ENCODE results near the gene FABP3. TPM values are rescaled to one million over a fixed set of nuclear protein-coding genes. Genes with fewer than 3 reads are reported as not detected.

Gene FABP3
- total and polyA plus RNA-seq, 4 experiments from 2014 or later, result 1.2 TPM; not detected in 3

DNA sequence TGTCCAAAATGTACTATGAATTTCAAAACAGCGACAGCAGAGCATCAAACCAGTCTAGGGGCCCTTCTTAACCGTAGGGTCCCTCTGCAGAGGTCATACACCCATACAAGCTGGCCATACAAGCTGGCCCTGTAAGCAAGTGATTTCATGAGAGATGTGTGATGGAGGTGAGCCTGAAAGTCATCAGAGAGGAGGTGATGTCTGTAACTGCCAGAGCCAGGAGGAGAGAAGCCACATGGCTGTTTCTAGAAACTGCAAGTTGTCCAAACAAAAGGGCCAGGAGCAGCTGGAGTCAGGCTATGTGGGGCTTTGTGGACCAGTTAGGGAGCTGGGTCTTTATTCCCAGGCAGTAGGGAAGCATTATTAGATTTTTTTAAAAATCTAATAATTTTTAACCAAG is 25.4 kb upstream of the FABP3 start:
- Mint-ChIP-seq H3K4me1 (peaks cover 4 to 15% (median 10%) of the 10 kb centered on the region in 4 donors), H3K36me3 (no peaks in the 10 kb centered on the region), H3K27ac (no peak overlapping the region), H3K27me3 (peaks cover 2 to 6% of the 10 kb centered on the region in 2 donors), H3K9me3 (no peaks in the 10 kb centered on the region), H3K4me3 (no peak overlapping the region)
- H3K4me1 ChIP-seq (ENCODE audit: insufficient read depth, low read length), result peaks cover 10% of the 10 kb centered on the region
- intact Hi-C loops (cut with micrococcal nuclease), result no loop called here
- no peak for DNase-seq
- H3K4me3 ChIP-seq (ENCODE audit: low read length in 2 of 2), result no peak overlapping the region
- no peaks in the 10 kb centered on the region for H3K9me3 ChIP-seq (ENCODE audit: control insufficient read depth in 1 of 2, low read length in 2 of 2)
- no peak overlapping the region for H3K27ac ChIP-seq (ENCODE audit: low read depth, low read length)
- CTCF ChIA-PET (ENCODE audit: partially characterized antibody), result interaction anchor here (1.5 kb wide), 1 partner anchor 151 kb away, joined by 3 read pairs; no protein-coding TSS in a partner anchor
- H3K36me3 ChIP-seq (ENCODE audit: insufficient read depth, low read length), result no peaks in the 10 kb centered on the region
- POLR2A ChIA-PET (ENCODE audit: partially characterized antibody), result no interaction called here
- H3K27me3 ChIP-seq (ENCODE audit: insufficient read depth, low read length), result no peaks in the 10 kb centered on the region

DNA sequence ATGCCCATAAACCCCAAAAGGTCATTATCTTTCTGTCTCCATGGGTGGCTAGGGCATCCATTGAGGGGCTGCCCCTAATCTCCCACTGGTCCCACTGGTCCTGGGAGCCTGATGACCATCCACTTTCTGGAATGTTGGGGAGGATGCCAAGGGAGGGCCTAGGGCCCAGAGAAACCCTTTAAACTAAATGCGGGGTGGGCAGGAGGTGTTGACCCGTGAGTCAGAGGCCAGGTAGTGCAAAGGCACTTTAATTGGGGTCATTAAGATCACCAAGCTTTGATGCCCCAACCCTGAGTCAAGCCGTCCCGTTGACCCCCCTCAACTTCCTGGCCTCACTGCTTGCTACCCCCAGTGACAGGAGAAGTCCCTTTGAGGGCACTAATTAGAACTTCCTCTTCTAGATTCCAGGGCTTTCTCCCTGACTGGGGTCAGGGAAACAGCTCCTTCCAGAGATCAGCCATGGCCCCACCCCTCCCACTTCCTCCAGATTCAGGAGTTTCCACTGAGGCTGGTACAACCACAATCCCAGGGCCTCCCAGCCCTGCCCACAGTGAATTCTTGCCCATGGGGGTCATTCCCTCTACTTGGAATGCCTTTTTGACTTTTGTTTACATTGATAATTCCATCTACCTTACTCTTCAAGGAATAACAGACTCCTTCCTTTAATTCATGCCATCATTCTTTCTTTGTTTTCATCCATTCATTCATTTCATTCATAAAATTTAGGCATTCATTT is 24.7 kb upstream of the FABP3 start:
- Mint-ChIP-seq H3K36me3 (no peaks in the 10 kb centered on the region), H3K27ac (no peak overlapping the region), H3K4me3 (no peak overlapping the region), H3K9me3 (no peaks in the 10 kb centered on the region), H3K27me3 (peaks cover 2 to 8% of the 10 kb centered on the region in 2 donors), H3K4me1 (peaks cover 4 to 15% (median 10%) of the 10 kb centered on the region in 4 donors)
- CTCF ChIA-PET (ENCODE audit: partially characterized antibody), result interaction anchor here (1.3 to 1.8 kb wide), 2 partner anchors 24 to 150 kb away, joined by 3 to 4 read pairs; partner anchors contain the start of gene FABP3
- Histone ChIP-seq H3K27ac (ENCODE audit: low read depth, low read length) (no peak overlapping the region), H3K9me3 (ENCODE audit: control insufficient read depth in 1 of 2, low read length in 2 of 2) (no peaks in the 10 kb centered on the region), H3K4me1 (ENCODE audit: insufficient read depth, low read length) (peaks cover 10% of the 10 kb centered on the region), H3K36me3 (ENCODE audit: insufficient read depth, low read length) (no peaks in the 10 kb centered on the region), H3K4me3 (ENCODE audit: low read length in 2 of 2) (no peak overlapping the region), H3K27me3 (ENCODE audit: insufficient read depth, low read length) (no peaks in the 10 kb centered on the region)
- intact Hi-C loops (cut with micrococcal nuclease), result no loop called here
- POLR2A ChIA-PET (ENCODE audit: partially characterized antibody), result no interaction called here
- no peak for DNase-seq

DNA sequence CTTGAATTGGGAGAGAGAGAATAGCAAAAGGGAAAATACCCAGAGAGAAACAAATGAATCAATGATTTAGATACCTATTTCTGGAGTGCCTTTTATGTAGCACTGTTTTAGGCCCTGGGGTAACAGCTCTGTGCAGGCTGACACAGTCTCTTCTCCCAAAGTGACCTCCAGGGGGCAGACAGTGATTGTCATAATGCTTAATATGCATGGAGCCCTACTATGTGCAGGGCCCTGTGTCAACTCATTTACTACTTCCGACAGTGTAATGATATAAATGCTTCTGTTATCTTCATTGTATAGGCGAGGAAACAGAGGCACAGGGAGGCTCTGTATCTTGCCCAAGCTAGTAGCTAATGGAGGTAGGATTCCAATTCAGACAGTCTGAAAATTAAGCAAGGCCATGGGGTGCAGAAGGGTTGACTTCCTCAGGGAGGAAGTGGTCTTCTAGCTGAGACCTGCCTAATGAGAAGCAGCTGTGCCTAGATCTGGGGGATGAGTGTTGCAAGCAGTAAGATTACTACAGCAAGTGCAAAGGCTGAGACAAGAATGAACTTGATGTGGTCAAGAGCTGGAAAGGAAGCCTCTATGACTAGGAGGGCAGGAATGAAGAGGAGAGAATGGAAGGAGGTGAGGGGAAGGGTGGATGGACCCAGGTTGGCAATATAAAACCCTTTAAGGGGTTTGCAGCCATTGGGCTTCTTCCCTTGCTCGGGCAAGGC is 23.9 kb upstream of the FABP3 start:
- H3K4me1 ChIP-seq (ENCODE audit: insufficient read depth, low read length), result peaks cover 10% of the 10 kb centered on the region
- H3K4me3 ChIP-seq (ENCODE audit: low read length in 2 of 2), result no peak overlapping the region
- H3K36me3 ChIP-seq (ENCODE audit: insufficient read depth, low read length), result no peaks in the 10 kb centered on the region
- H3K9me3 Mint-ChIP-seq, result no peaks in the 10 kb centered on the region
- H3K4me3 Mint-ChIP-seq, result peak overlapping the region in 3 of 8 donors; percentile 1 to 63 (median 17)
- no peaks in the 10 kb centered on the region for H3K9me3 ChIP-seq (ENCODE audit: control insufficient read depth in 1 of 2, low read length in 2 of 2)
- peaks cover 4 to 15% (median 10%) of the 10 kb centered on the region in 4 donors for H3K4me1 Mint-ChIP-seq
- intact Hi-C loops (cut with micrococcal nuclease), result no loop called here
- H3K27ac Mint-ChIP-seq, result peak overlapping the region in 1 of 7 donors; percentile 18
- CTCF ChIA-PET (ENCODE audit: partially characterized antibody), result interaction anchor here (1.1 to 4.3 kb wide), 4 partner anchors 23 to 152 kb away, joined by 3 to 60 read pairs (median 4); partner anchors contain the start of gene FABP3
- DNase-seq, result no peak
- H3K27me3 Mint-ChIP-seq, result peaks cover 2 to 8% of the 10 kb centered on the region in 2 donors
- H3K27me3 ChIP-seq (ENCODE audit: insufficient read depth, low read length), result no peaks in the 10 kb centered on the region
- POLR2A ChIA-PET (ENCODE audit: partially characterized antibody), result no interaction called here
- no peaks in the 10 kb centered on the region for H3K36me3 Mint-ChIP-seq
- no peak overlapping the region for H3K27ac ChIP-seq (ENCODE audit: low read depth, low read length)

DNA sequence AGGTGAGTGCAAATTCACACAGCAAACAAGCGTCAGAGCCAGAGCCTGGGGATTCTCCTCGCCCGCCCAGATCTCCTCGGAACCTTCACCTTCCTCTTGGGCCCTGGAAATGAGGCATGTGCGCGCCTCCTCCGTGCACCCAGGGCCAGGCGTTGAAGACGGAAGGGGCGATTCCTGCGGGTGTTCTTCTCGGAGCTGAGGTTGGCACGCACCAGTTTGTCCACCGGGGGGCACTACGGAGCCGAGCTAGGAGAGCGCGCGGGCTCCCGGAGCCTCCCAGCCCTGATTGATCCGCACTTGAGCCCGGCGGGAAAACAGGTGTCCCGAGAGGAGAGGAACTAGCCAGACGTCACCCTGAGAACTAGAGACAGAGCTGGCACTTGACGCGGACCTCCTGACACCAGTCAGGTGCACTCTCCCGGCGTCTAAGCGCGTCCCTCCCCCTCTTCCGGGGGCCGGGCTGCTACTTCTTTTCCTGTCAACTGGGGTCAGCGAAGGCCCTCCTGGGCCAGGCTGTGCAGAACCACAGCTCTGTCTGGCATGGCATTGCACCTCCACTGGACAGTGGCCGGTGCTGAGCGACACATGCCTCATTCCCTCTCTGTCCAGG is 21.8 kb upstream of the FABP3 start:
- H3K9me3 Mint-ChIP-seq, result no peaks in the 10 kb centered on the region
- Histone ChIP-seq H3K4me3 (ENCODE audit: low read length in 2 of 2) (peak overlapping the region; percentile 47 to 62), H3K27ac (ENCODE audit: low read depth, low read length) (no peak overlapping the region), H3K27me3 (ENCODE audit: insufficient read depth, low read length) (no peaks in the 10 kb centered on the region), H3K9me3 (ENCODE audit: control insufficient read depth in 1 of 2, low read length in 2 of 2) (no peaks in the 10 kb centered on the region), H3K36me3 (ENCODE audit: insufficient read depth, low read length) (no peaks in the 10 kb centered on the region), H3K4me1 (ENCODE audit: insufficient read depth, low read length) (peaks cover 10% of the 10 kb centered on the region)
- POLR2A ChIA-PET (ENCODE audit: partially characterized antibody), result interaction anchor here (1.0 kb wide), 1 partner anchor 19 kb away, joined by 4 read pairs; no protein-coding TSS in a partner anchor
- intact Hi-C loops (cut with micrococcal nuclease), result loop anchor here (1.0 kb wide), 2 partner anchors 28 to 395 kb away; no protein-coding TSS in a partner anchor
- peak; percentile 63 to 69 (median 65) for DNase-seq
- H3K27ac Mint-ChIP-seq, result peak overlapping the region in 5 of 7 donors; percentile 22 to 64 (median 50)
- CTCF ChIA-PET (ENCODE audit: partially characterized antibody), result interaction anchor here (0.6 to 4.3 kb wide), 19 partner anchors 11 to 1280 kb away, joined by 3 to 60 read pairs (median 5); partner anchors contain the start of gene FABP3
- no peaks in the 10 kb centered on the region for H3K36me3 Mint-ChIP-seq
- H3K4me1 Mint-ChIP-seq, result peaks cover 4 to 15% (median 10%) of the 10 kb centered on the region in 4 donors
- H3K27me3 Mint-ChIP-seq, result peaks cover 0 to 7% of the 10 kb centered on the region in 2 donors
- peak overlapping the region; percentile 81 to 90 (median 85) for H3K4me3 Mint-ChIP-seq

DNA sequence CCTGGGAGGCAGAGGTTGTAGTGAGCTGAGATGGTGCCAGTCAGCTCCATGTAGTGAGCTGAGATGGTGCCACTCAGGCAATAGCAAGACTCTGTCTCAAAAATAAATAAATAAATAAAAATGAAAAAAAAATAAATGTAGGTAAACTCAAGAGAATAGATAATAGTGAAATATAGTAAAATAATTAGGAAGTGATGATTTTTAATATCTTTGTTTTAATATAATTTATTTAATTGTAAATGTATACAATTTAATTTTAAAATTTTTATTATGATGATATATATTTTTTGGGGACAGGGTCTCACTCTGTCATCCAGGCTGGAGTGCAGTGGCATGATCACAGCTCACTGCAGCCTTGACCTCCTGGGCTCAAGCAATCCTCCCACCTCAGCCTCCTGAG is 20.6 kb upstream of the FABP3 start:
- H3K4me1 ChIP-seq (ENCODE audit: insufficient read depth, low read length), result peaks cover 10% of the 10 kb centered on the region
- POLR2A ChIA-PET (ENCODE audit: partially characterized antibody), result no interaction called here
- no peak overlapping the region for H3K27ac Mint-ChIP-seq
- CTCF ChIA-PET (ENCODE audit: partially characterized antibody), result interaction anchor here (1.5 to 4.3 kb wide), 7 partner anchors 16 to 395 kb away, joined by 3 to 60 read pairs (median 8); no protein-coding TSS in a partner anchor
- no peaks in the 10 kb centered on the region for H3K27me3 ChIP-seq (ENCODE audit: insufficient read depth, low read length)
- H3K9me3 ChIP-seq (ENCODE audit: control insufficient read depth in 1 of 2, low read length in 2 of 2), result no peaks in the 10 kb centered on the region
- no peak overlapping the region for H3K4me3 ChIP-seq (ENCODE audit: low read length in 2 of 2)
- H3K9me3 Mint-ChIP-seq, result no peaks in the 10 kb centered on the region
- H3K36me3 Mint-ChIP-seq, result no peaks in the 10 kb centered on the region
- H3K4me1 Mint-ChIP-seq, result peaks cover 4 to 15% (median 10%) of the 10 kb centered on the region in 4 donors
- H3K27me3 Mint-ChIP-seq, result peaks cover 0 to 6% of the 10 kb centered on the region in 2 donors
- no peak for DNase-seq
- H3K4me3 Mint-ChIP-seq, result no peak overlapping the region
- intact Hi-C loops (cut with micrococcal nuclease), result no loop called here
- no peak overlapping the region for H3K27ac ChIP-seq (ENCODE audit: low read depth, low read length)
- no peaks in the 10 kb centered on the region for H3K36me3 ChIP-seq (ENCODE audit: insufficient read depth, low read length)

DNA sequence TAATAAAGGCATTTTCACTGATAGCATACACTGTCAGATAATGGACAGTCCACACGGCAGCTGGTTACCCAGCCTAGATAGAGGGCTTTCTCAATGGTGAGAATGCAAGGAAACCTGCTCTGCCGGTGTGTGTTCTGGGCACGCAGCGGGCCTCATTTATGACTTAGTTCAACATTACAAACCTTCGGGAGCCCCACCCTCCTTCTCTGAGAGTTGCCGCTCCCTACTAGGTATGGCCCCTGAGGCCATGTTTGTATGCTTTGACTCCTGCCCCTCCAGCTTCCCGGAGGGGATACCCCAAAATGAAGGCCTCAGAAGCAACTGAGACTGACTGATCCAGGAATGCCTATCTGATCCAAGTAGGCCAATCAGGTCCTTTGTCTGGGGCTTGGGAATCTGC is 17.2 kb upstream of the FABP3 start:
- peaks cover 5 to 18% of the 10 kb centered on the region in 2 donors for H3K27me3 Mint-ChIP-seq
- CTCF ChIA-PET (ENCODE audit: partially characterized antibody), result interaction anchor here (1.5 kb wide), 1 partner anchor 33 kb away, joined by 4 read pairs; no protein-coding TSS in a partner anchor
- Histone ChIP-seq H3K4me3 (ENCODE audit: low read length in 2 of 2) (no peak overlapping the region), H3K27ac (ENCODE audit: low read depth, low read length) (no peak overlapping the region), H3K4me1 (ENCODE audit: insufficient read depth, low read length) (peaks cover 9% of the 10 kb centered on the region), H3K36me3 (ENCODE audit: insufficient read depth, low read length) (no peaks in the 10 kb centered on the region), H3K9me3 (ENCODE audit: control insufficient read depth in 1 of 2, low read length in 2 of 2) (no peaks in the 10 kb centered on the region), H3K27me3 (ENCODE audit: insufficient read depth, low read length) (no peaks in the 10 kb centered on the region)
- H3K36me3 Mint-ChIP-seq, result no peaks in the 10 kb centered on the region
- intact Hi-C loops (cut with micrococcal nuclease), result no loop called here
- POLR2A ChIA-PET (ENCODE audit: partially characterized antibody), result no interaction called here
- H3K4me1 Mint-ChIP-seq, result peaks cover 4 to 9% (median 8%) of the 10 kb centered on the region in 4 donors
- H3K4me3 Mint-ChIP-seq, result no peak overlapping the region
- H3K27ac Mint-ChIP-seq, result no peak overlapping the region
- H3K9me3 Mint-ChIP-seq, result no peaks in the 10 kb centered on the region
- no peak for DNase-seq
